ENCODE data around the gene TTN.

DNA sequence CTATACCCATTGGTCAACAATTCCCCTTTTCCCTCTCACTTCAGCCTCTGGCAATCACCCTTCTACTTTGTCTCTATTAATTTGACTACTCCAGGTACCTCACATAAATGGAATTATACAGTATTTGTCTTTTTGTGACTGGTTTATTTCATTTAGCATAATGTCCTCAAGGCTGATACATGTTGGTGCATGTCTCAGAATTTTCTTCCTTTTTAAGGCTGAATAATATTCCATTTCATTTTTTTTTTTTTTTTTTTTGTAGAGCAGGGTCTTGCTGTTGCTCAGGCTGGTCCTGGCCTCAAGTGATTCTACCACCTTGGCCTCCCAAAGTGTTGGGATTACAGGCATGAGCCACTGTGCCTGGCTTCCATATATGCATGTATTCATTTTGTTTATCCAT is 330.7 kb downstream of the TTN start:
- no peak for TF ChIP-seq POLR2A (IDR thresholded peaks at IDR 0.05)
- TF ChIP-seq, protein P1, sequence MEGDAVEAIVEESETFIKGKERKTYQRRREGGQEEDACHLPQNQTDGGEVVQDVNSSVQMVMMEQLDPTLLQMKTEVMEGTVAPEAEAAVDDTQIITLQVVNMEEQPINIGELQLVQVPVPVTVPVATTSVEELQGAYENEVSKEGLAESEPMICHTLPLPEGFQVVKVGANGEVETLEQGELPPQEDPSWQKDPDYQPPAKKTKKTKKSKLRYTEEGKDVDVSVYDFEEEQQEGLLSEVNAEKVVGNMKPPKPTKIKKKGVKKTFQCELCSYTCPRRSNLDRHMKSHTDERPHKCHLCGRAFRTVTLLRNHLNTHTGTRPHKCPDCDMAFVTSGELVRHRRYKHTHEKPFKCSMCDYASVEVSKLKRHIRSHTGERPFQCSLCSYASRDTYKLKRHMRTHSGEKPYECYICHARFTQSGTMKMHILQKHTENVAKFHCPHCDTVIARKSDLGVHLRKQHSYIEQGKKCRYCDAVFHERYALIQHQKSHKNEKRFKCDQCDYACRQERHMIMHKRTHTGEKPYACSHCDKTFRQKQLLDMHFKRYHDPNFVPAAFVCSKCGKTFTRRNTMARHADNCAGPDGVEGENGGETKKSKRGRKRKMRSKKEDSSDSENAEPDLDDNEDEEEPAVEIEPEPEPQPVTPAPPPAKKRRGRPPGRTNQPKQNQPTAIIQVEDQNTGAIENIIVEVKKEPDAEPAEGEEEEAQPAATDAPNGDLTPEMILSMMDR (IDR thresholded peaks at IDR 0.05) = no peak

Data from upper lobe of left lung (tissue), 4 donors.